Gastrocnemius medialis (tissue), 4 donors: ENCODE results near the gene PID1. TPM values are rescaled to one million over a fixed set of nuclear protein-coding genes. Genes with fewer than 3 reads are reported as not detected.

Source experiments
- ATAC-seq, 2 donors: fragments of 150-250 bp; one replicate each; pipeline ENCODE4 v1.9.1; 2016
- DNase-seq, 2 donors: peaks; one replicate each; pipeline ENCODE4 v3.0.0-alpha.2; 2019
- H3K27ac ChIP-seq, 4 donors: fragments of 200-600 bp; sonication (generic); 1 replicate in 1 of 4; 2 replicates in 3 of 4; pipeline ENCODE4 v1.5.1; 2016 to 2018; ENCODE audit warnings: mild to moderate bottlenecking in 2 of 4, moderate library complexity in 1 of 4
- H3K27me3 ChIP-seq, 3 donors: fragments of 200-600 bp; sonication (generic) in 2 of 3; 1 replicate in 1 of 3; 2 replicates in 2 of 3; pipeline versions ENCODE4 v1.5.1 to v1.6.0; 2016 to 2019; ENCODE audit warnings: mild to moderate bottlenecking in 1 of 3, moderate library complexity in 1 of 3
- H3K36me3 ChIP-seq, 2 donors: fragments of 200-600 bp; sonication (generic) in 1 of 2; one replicate each; pipeline ENCODE4 v1.5.1; 2017 to 2018
- H3K4me1 ChIP-seq, 2 donors: fragments of 200-600 bp; sonication (generic) in 1 of 2; one replicate each; pipeline ENCODE4 v1.5.1; 2016 to 2017; ENCODE audit warnings: mild to moderate bottlenecking in 2 of 2
- H3K4me3 ChIP-seq, 4 donors: fragments of 200-600 bp; sonication (generic) in 3 of 4; 1 replicate in 1 of 4; 2 replicates in 3 of 4; pipeline ENCODE4 v1.5.1; 2016 to 2019; ENCODE audit warnings: mild to moderate bottlenecking in 2 of 4
- H3K9me3 ChIP-seq, 3 donors: fragments of 200-600 bp; sonication (generic) in 2 of 3; 1 replicate in 1 of 3; 2 replicates in 2 of 3; pipeline ENCODE4 v1.5.1; 2016 to 2019
- POLR2A ChIP-seq, 2 donors: fragments of 450-650 bp; IDR thresholded peaks; one replicate each; pipeline ENCODE4 v1.6.1; 2017; ENCODE audit warnings: antibody characterized with exemption in 2 of 2, mild to moderate bottlenecking in 2 of 2, moderate library complexity in 2 of 2
- in situ Hi-C, 4 donors: fragments of 200-750 bp; cut with MboI; loops; one replicate each; pipeline versions ENCODE4 v1.15.0 to v1.8.0; 2017; ENCODE audit warnings: low sequenced_read_pairs in 4 of 4
- intact Hi-C: fragments of 100-400 bp; cut with DNase I; formaldehyde crosslinking; loops from one replicate; pipeline ENCODE4 v1.15.1; 2023; ENCODE audit warnings: low total_unique reads
- total RNA-seq, 4 donors: library from RNA; depleted of rRNA; stranded (reverse); fragments of >200 nt; gene quantifications; one replicate each; pipeline versions ENCODE4 v1.1.0 to v1.2.3, GENCODE V29; 2016
- TF ChIP-seq, protein P1 (sequence below), 5 experiments: fragments of 450-650 bp in 3 of 5; fragments of 200-600 bp in 2 of 5; sonication (generic) in 2 of 5; IDR thresholded peaks in 4 of 5; conservative IDR thresholded peaks in 1 of 5; 1 replicate in 4 of 5; 2 replicates in 1 of 5; pipeline ENCODE4 v1.5.1; 2016 to 2019; ENCODE audit warnings: antibody characterized with exemption in 5 of 5, mild to moderate bottlenecking in 3 of 5, moderate library complexity in 3 of 5

The PID1 gene
- total RNA-seq, 4 donors from 2014 or later: 11.3 to 24.3 (median 19.5) TPM

DNA sequence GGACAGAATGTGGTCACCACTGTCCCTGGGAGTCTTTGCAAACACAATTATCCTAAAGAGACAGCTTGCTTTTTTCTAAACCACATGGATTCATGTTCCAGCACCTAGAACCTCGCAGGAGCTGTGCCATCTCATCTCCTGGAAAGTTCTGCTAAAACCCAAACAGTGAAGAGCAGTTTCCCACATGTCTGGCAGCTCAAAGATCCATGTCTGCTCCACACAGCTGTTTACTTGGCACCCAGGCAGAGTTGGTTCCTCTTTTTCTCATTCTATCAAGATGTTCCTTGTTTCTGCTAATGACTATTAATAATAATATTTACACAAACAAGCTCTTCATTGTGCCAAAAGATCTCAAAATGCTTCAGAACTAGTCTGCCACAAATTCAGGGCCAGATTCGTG is 30.1 kb upstream of the PID1 start:
- Histone ChIP-seq H3K9me3 (no peaks in the 10 kb centered on the region), H3K4me3 (no peak overlapping the region), H3K4me1 (no peaks in the 10 kb centered on the region), H3K27me3 (no peaks in the 10 kb centered on the region), H3K36me3 (no peaks in the 10 kb centered on the region), H3K27ac (peak overlapping the region in 3 of 4 donors; percentile 3 to 29 (median 11))
- DNase-seq: peak in 1 of 2 donors; percentile 23
- in situ Hi-C loops: no loop called here
- ATAC-seq: peak in 1 of 2 donors; percentile 9
- intact Hi-C loops: no loop called here
- TF ChIP-seq, protein P1, sequence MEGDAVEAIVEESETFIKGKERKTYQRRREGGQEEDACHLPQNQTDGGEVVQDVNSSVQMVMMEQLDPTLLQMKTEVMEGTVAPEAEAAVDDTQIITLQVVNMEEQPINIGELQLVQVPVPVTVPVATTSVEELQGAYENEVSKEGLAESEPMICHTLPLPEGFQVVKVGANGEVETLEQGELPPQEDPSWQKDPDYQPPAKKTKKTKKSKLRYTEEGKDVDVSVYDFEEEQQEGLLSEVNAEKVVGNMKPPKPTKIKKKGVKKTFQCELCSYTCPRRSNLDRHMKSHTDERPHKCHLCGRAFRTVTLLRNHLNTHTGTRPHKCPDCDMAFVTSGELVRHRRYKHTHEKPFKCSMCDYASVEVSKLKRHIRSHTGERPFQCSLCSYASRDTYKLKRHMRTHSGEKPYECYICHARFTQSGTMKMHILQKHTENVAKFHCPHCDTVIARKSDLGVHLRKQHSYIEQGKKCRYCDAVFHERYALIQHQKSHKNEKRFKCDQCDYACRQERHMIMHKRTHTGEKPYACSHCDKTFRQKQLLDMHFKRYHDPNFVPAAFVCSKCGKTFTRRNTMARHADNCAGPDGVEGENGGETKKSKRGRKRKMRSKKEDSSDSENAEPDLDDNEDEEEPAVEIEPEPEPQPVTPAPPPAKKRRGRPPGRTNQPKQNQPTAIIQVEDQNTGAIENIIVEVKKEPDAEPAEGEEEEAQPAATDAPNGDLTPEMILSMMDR (IDR thresholded peaks at IDR 0.05 in 4 of 5, conservative IDR thresholded peaks at IDR 0.05 in 1 of 5): no peak
- no peak for TF ChIP-seq POLR2A (IDR thresholded peaks at IDR 0.05)

DNA sequence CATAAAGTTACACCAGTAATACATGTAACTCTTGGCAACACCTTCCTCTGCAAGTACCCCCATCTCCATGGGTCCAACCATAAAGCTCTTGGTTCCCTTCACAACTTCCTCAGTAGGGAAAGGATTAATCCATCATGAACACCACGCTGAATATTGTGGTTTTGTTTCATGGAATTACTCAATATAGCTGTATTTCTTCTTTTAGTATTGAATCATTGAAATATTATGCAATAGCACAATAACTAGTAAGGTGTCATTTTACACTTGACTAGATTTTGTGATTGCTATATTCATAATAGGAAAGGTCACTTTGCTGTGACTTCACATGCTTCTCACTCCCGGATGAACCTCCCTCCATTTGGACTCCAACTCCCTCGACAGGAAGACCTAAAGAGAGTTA is 29.7 kb upstream of the PID1 start:
- DNase-seq: no peak
- TF ChIP-seq, protein P1 (IDR thresholded peaks at IDR 0.05 in 4 of 5, conservative IDR thresholded peaks at IDR 0.05 in 1 of 5): no peak
- TF ChIP-seq POLR2A (IDR thresholded peaks at IDR 0.05): no peak
- H3K4me3 ChIP-seq: no peak overlapping the region
- H3K27me3 ChIP-seq: no peaks in the 10 kb centered on the region
- ATAC-seq: peak; percentile 57 to 70
- no peaks in the 10 kb centered on the region for H3K36me3 ChIP-seq
- in situ Hi-C loops: no loop called here
- intact Hi-C loops: no loop called here
- no peaks in the 10 kb centered on the region for H3K4me1 ChIP-seq
- no peaks in the 10 kb centered on the region for H3K9me3 ChIP-seq
- peak overlapping the region in 3 of 4 donors; percentile 12 to 47 (median 41) for H3K27ac ChIP-seq

DNA sequence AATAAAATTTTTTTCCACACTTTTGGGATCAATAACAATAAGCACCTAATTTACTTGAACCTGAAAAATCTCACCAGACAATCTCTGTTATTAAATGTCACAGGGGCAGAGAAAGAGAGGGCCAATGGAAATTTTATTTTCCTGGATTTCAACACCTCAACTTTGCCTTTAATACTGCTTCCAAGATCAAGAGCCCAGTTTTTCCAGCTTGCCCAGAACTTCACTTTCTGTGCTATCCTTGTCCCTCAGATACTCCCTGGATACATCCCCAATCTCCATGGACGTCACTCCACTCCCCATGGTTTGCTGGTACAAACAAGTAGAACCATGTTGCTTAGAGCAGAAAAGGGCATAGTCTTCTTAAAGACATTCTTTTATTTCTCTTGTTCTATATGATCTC is 29.3 kb upstream of the PID1 start:
- Histone ChIP-seq H3K27ac (peak overlapping the region in 3 of 4 donors; percentile 12 to 47 (median 41)), H3K9me3 (no peaks in the 10 kb centered on the region), H3K4me3 (no peak overlapping the region), H3K36me3 (no peaks in the 10 kb centered on the region), H3K27me3 (no peaks in the 10 kb centered on the region), H3K4me1 (no peaks in the 10 kb centered on the region)
- no peak for DNase-seq
- TF ChIP-seq, protein P1 (IDR thresholded peaks at IDR 0.05 in 4 of 5, conservative IDR thresholded peaks at IDR 0.05 in 1 of 5): no peak
- no peak for TF ChIP-seq POLR2A (IDR thresholded peaks at IDR 0.05)
- in situ Hi-C loops: no loop called here
- intact Hi-C loops: no loop called here
- no peak for ATAC-seq

DNA sequence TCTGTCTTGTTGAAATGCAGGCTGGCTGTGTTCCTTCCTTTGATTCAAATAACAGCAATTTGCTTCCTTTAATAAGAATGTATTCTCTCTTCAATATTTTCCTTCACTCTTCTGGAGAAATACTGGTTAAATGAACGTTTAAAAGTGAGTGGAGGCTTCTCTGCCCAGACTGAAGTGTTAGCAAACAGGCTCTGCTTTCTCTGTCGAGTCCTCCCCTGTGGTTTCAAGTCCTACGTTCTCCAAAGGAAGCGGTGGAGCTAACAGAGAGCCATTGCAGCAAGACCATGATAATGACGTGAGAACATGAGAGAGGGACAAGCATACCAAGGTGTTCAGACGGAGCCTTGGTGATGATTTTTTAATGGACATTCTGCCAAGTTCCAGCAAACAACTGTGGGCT is 26.2 kb upstream of the PID1 start:
- DNase-seq (no peak), ATAC-seq (peak; percentile 57 to 72)
- H3K4me3 ChIP-seq: no peak overlapping the region
- in situ Hi-C loops: no loop called here
- H3K4me1 ChIP-seq: no peaks in the 10 kb centered on the region
- no peaks in the 10 kb centered on the region for H3K9me3 ChIP-seq
- no peak for TF ChIP-seq POLR2A (IDR thresholded peaks at IDR 0.05)
- TF ChIP-seq, protein P1 (IDR thresholded peaks at IDR 0.05 in 4 of 5, conservative IDR thresholded peaks at IDR 0.05 in 1 of 5): no peak
- no peaks in the 10 kb centered on the region for H3K36me3 ChIP-seq
- intact Hi-C loops: loop anchor here (10.0 kb wide), 1 partner anchor 118 kb away; no protein-coding TSS in a partner anchor
- no peaks in the 10 kb centered on the region for H3K27me3 ChIP-seq
- H3K27ac ChIP-seq: no peak overlapping the region

DNA sequence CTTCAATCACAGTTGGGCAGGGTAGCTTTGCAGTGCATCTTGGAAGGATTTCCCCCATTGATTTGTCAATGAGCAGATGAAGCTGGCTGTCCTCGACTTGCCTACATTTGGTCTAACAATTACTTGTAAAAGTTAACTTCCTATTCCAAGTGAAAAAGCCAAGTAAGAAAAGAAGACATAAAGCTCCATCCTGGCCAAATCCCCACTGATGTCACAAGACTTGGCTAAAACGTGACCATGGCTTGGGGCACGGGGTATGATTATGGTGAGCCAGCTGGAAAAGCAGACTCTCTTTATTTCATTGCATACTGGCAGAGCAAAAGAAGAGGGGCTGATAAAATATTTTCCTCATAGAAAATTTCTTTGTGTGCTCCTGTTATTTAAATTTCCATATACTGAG is 25.4 kb upstream of the PID1 start:
- intact Hi-C loops (loop anchor here (10.0 kb wide), 1 partner anchor 118 kb away; no protein-coding TSS in a partner anchor), in situ Hi-C loops (no loop called here)
- no peaks in the 10 kb centered on the region for H3K36me3 ChIP-seq
- peak in 1 of 2 donors; percentile 32 for ATAC-seq
- no peaks in the 10 kb centered on the region for H3K27me3 ChIP-seq
- TF ChIP-seq, protein P1 (IDR thresholded peaks at IDR 0.05 in 4 of 5, conservative IDR thresholded peaks at IDR 0.05 in 1 of 5): no peak
- TF ChIP-seq POLR2A (IDR thresholded peaks at IDR 0.05): no peak
- peak in 1 of 2 donors; percentile 31 for DNase-seq
- H3K9me3 ChIP-seq: no peaks in the 10 kb centered on the region
- no peaks in the 10 kb centered on the region for H3K4me1 ChIP-seq
- peak overlapping the region in 2 of 4 donors; percentile 21 to 29 for H3K27ac ChIP-seq
- H3K4me3 ChIP-seq: no peak overlapping the region
